ENCODE measurements around the gene LRP2. TPM values are rescaled to one million over a fixed set of nuclear protein-coding genes. Genes with fewer than 3 reads are reported as not detected.
"Not testable (repeated sequence)": the region's sequence is repeated elsewhere in the genome, so short reads cannot be mapped to it uniquely, and the experiment has no call there.

LRP2 gene
- total and polyA plus RNA-seq, 2 of the 4 experiments (the other 2 are of a cell fraction): not detected

GRCh38 chr2:169315357-169315756 lies 47.0 kb downstream of the LRP2 start:
- Histone ChIP-seq H3K56ac (ENCODE audit: extremely low read depth, insufficient read depth, low read length) (no peak overlapping the region), H2BK15ac (ENCODE audit: low read depth, low read length) (no peak overlapping the region), H3K18ac (ENCODE audit: low read depth, low read length) (no peak overlapping the region), H2BK5ac (ENCODE audit: low read depth, low read length, poor library complexity, severe bottlenecking) (no peak overlapping the region), H3K36me3 (ENCODE audit: control insufficient read depth, insufficient read depth, low read length) (no peaks in the 10 kb centered on the region), H4K5ac (ENCODE audit: low read depth, low read length) (no peak overlapping the region), H4K20me1 (ENCODE audit: insufficient read depth, low read length) (no peaks in the 10 kb centered on the region), H3K9me1 (ENCODE audit: insufficient read depth, low read length) (no peaks in the 10 kb centered on the region), H3K27me3 (ENCODE audit: control insufficient read depth, insufficient read depth, low read length) (no peaks in the 10 kb centered on the region), H2BK20ac (ENCODE audit: low read depth, low read length) (no peak overlapping the region), H3K9me3 (ENCODE audit: control insufficient read depth, insufficient read depth, low read length) (no peaks in the 10 kb centered on the region), H3K79me1 (ENCODE audit: low read depth in 1 of 2, low read length in 2 of 2) (no peaks in the 10 kb centered on the region), H2AK9ac (replicated peaks; ENCODE audit: low read depth, low read length, poor library complexity) (no peak overlapping the region), H2AFZ (replicated peaks; ENCODE audit: low read length, poor library complexity) (no peak overlapping the region), H3K14ac (replicated peaks; ENCODE audit: low read depth, low read length) (no peak overlapping the region), H3K4me3 (ENCODE audit: insufficient read depth, low read depth, low read length) (no peak overlapping the region), H2BK120ac (ENCODE audit: low read depth, low read length) (no peak overlapping the region), H3K4me1 (ENCODE audit: control insufficient read depth, insufficient read depth, low read length) (no peaks in the 10 kb centered on the region), H3K23ac (ENCODE audit: low read depth, low read length) (no peak overlapping the region), H3K27ac (ENCODE audit: insufficient read depth, low read length) (no peak overlapping the region), H4K91ac (ENCODE audit: insufficient read depth, low read depth, low read length) (no peak overlapping the region), H3K4me2 (ENCODE audit: low read depth, low read length) (no peak overlapping the region), H3K4ac (ENCODE audit: low read depth, low read length) (no peak overlapping the region), H2AK5ac (ENCODE audit: low read depth, low read length) (no peak overlapping the region), H4K8ac (ENCODE audit: low read depth in 2 of 2, low read length in 2 of 2) (no peak overlapping the region), H3K9ac (ENCODE audit: low read depth, low read length) (no peak overlapping the region)
- no peak for DNase-seq
- CTCF ChIA-PET: no interaction called here
- no peak for ATAC-seq (ENCODE audit: low read depth)
- dilution Hi-C loops (cut with HindIII; ENCODE audit: low sequenced_read_pairs, unreplicated experiment): no loop called here
- in situ Hi-C loops (cut with MboI; ENCODE audit: low sequenced_read_pairs): no loop called here
- 36% methylated on average over 3 of the region's 3 CpGs; no CpG with 5 or more reads in 1 of the 2 experiments for WGBS, 2 experiments (ENCODE audit: extremely low coverage in 2 of 2, insufficient read length in 1 of 2)
- no TSS peak for BruUV-seq (replicated peaks)
- intact Hi-C loops (cut with micrococcal nuclease): no loop called here
- POLR2A ChIA-PET (ENCODE audit: unreplicated experiment): no interaction called here
- no peak for TF ChIP-seq MAFK (IDR thresholded peaks at IDR 0.05; ENCODE audit: low read depth, low read length)
- no peak for TF ChIP-seq RFX5 (IDR thresholded peaks at IDR 0.05; ENCODE audit: low read depth, low read length)
- no peak for TF ChIP-seq BHLHE40 (IDR thresholded peaks at IDR 0.05; ENCODE audit: low read depth, low read length)
- no peak for TF ChIP-seq SMC3 (IDR thresholded peaks at IDR 0.05; ENCODE audit: low read depth, low read length)
- TF ChIP-seq RAD21 (IDR thresholded peaks at IDR 0.05; ENCODE audit: low read length): no peak
- TF ChIP-seq FOS (IDR thresholded peaks at IDR 0.05; ENCODE audit: low read depth, low read length): no peak
- no peak for TF ChIP-seq RCOR1 (IDR thresholded peaks at IDR 0.05; ENCODE audit: insufficient replicate concordance, low read length)
- TF ChIP-seq MXI1 (IDR thresholded peaks at IDR 0.05; ENCODE audit: borderline replicate concordance, low read depth, low read length): no peak

GRCh38 chr2:169308349-169308748 lies 54.0 kb downstream of the LRP2 start:
- H3K14ac ChIP-seq (replicated peaks; ENCODE audit: low read depth, low read length); H4K5ac ChIP-seq (ENCODE audit: low read depth, low read length); H3K36me3 ChIP-seq (ENCODE audit: control insufficient read depth, insufficient read depth, low read length); H2AK9ac ChIP-seq (replicated peaks; ENCODE audit: low read depth, low read length, poor library complexity); H3K18ac ChIP-seq (ENCODE audit: low read depth, low read length); H2AFZ ChIP-seq (replicated peaks; ENCODE audit: low read length, poor library complexity); dilution Hi-C loops (cut with HindIII; ENCODE audit: low sequenced_read_pairs, unreplicated experiment); ATAC-seq (ENCODE audit: low read depth); H3K4me2 ChIP-seq (ENCODE audit: low read depth, low read length); H2BK20ac ChIP-seq (ENCODE audit: low read depth, low read length); CTCF ChIA-PET; H3K9ac ChIP-seq (ENCODE audit: low read depth, low read length); H4K91ac ChIP-seq (ENCODE audit: insufficient read depth, low read depth, low read length); H3K9me1 ChIP-seq (ENCODE audit: insufficient read depth, low read length); H3K27ac ChIP-seq (ENCODE audit: insufficient read depth, low read length); H2BK5ac ChIP-seq (ENCODE audit: low read depth, low read length, poor library complexity, severe bottlenecking); BruUV-seq (replicated peaks); H3K27me3 ChIP-seq (ENCODE audit: control insufficient read depth, insufficient read depth, low read length); H2BK15ac ChIP-seq (ENCODE audit: low read depth, low read length); H3K56ac ChIP-seq (ENCODE audit: extremely low read depth, insufficient read depth, low read length); H3K79me1 ChIP-seq (ENCODE audit: low read depth in 1 of 2, low read length in 2 of 2); H3K4me3 ChIP-seq (ENCODE audit: insufficient read depth, low read depth, low read length); H3K23ac ChIP-seq (ENCODE audit: low read depth, low read length); H2BK120ac ChIP-seq (ENCODE audit: low read depth, low read length); in situ Hi-C loops (cut with MboI; ENCODE audit: low sequenced_read_pairs); intact Hi-C loops (cut with micrococcal nuclease); H3K4me1 ChIP-seq (ENCODE audit: control insufficient read depth, insufficient read depth, low read length); POLR2A ChIA-PET (ENCODE audit: unreplicated experiment); H4K20me1 ChIP-seq (ENCODE audit: insufficient read depth, low read length); H4K8ac ChIP-seq (ENCODE audit: low read depth in 2 of 2, low read length in 2 of 2); DNase-seq; H3K4ac ChIP-seq (ENCODE audit: low read depth, low read length); H3K9me3 ChIP-seq (ENCODE audit: control insufficient read depth, insufficient read depth, low read length); H2AK5ac ChIP-seq (ENCODE audit: low read depth, low read length): not testable (repeated sequence)
- WGBS, 2 experiments (ENCODE audit: extremely low coverage in 2 of 2, insufficient read length in 1 of 2): no CpG with 5 or more reads among the region's 5 CpGs
